GM12873 (cell line): ENCODE data around the gene MAP4K4.
A peak's percentile ranks its signal among the peaks of the same experiment; 100 is the strongest.

Experiments
- TF ChIP-seq, protein P1 (sequence below): IDR thresholded peaks from 2 replicates; pipeline ENCODE4 v1.5.1; 2012; ENCODE audit warnings: low read depth, mild to moderate bottlenecking, moderate library complexity, low read length, control low read depth; ENCODE audit not compliant: insufficient read depth; ENCODE audit errors: missing control alignments

The MAP4K4 gene

DNA sequence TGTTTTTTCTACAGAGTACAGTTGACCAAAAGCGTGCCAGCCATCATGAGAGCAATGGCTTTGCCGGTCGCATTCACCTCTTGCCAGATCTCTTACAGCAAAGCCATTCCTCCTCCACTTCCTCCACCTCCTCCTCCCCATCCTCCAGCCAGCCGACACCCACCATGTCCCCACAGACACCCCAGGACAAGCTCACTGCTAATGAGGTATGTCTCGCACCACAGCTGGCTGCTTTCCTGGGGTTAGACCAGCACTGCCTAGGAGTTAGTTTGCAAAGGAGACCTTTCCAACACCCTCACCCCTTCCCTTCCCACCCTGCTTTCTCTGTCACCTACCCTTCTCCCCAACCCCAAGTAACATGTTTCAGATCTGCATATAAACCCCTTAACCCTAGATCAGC lies 174.0 kb downstream of the MAP4K4 start:
- TF ChIP-seq, protein P1, sequence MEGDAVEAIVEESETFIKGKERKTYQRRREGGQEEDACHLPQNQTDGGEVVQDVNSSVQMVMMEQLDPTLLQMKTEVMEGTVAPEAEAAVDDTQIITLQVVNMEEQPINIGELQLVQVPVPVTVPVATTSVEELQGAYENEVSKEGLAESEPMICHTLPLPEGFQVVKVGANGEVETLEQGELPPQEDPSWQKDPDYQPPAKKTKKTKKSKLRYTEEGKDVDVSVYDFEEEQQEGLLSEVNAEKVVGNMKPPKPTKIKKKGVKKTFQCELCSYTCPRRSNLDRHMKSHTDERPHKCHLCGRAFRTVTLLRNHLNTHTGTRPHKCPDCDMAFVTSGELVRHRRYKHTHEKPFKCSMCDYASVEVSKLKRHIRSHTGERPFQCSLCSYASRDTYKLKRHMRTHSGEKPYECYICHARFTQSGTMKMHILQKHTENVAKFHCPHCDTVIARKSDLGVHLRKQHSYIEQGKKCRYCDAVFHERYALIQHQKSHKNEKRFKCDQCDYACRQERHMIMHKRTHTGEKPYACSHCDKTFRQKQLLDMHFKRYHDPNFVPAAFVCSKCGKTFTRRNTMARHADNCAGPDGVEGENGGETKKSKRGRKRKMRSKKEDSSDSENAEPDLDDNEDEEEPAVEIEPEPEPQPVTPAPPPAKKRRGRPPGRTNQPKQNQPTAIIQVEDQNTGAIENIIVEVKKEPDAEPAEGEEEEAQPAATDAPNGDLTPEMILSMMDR: no peak

DNA sequence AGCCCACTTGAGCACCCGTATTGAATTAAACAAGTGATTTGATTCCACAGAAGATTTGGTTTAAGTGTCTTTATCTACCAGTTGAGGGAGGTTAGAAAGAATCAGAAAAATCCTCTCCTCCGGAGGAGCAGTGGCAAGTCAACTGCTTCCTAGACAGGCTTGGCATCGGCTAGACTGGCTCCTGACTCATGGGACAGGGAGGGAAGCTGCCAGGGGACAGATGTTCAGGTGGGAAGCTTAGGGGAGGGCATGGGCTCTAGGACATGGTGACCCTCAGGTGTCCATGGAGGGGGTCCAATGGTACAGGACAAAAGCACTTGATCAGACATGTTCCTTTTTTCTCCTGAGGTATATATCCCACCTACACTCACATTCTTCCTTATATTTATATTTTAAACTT lies 175.0 kb downstream of the MAP4K4 start:
- TF ChIP-seq, protein P1: no peak

DNA sequence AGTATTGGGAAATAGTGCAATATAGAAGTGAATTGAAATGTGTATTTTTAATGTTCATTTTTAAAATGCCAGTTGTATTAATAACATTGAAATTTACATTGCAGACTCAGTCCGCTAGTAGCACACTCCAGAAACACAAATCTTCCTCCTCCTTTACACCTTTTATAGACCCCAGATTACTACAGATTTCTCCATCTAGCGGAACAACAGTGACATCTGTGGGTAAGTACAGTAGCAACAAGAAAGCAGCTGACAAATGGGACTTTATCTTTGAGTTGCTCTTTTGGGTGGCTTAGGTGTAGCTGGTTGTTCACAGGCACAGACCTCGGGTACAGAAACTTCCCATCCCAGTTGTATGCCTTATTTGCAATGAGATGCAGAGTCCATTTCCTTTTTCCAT lies 176.0 kb downstream of the MAP4K4 start:
- TF ChIP-seq, protein P1: peak; percentile 36

DNA sequence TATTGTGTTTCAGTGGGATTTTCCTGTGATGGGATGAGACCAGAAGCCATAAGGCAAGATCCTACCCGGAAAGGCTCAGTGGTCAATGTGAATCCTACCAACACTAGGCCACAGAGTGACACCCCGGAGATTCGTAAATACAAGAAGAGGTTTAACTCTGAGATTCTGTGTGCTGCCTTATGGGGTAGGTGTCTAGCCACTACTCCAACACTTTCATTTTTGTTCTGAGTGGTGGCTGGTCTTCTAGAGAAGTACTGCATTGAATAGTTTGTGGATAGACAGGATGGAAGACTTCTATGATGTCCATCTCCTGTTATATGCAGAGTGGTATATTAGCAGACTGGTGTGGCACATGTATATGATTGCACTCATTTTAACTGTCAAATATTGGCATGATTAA lies 176.6 kb downstream of the MAP4K4 start:
- TF ChIP-seq, protein P1: no peak

DNA sequence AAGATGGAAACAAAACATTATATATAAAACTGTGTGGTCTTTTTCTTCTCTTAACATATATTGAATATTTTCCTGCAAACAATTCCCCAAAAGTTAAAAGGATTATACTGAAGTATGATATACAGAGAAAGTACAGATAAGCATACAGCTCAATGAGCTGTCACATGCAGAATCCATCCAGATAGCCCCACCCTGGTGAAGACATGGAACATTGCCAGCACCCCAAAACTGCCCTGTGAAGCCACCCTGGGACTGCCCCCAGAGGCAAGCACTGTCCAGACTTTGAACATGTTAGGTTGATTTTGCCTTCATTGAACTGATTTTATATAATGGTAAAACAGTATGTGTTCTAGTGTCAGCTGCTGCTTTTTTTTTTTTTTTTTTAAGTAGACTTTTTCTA lies 182.0 kb downstream of the MAP4K4 start:
- TF ChIP-seq, protein P1: no peak

DNA sequence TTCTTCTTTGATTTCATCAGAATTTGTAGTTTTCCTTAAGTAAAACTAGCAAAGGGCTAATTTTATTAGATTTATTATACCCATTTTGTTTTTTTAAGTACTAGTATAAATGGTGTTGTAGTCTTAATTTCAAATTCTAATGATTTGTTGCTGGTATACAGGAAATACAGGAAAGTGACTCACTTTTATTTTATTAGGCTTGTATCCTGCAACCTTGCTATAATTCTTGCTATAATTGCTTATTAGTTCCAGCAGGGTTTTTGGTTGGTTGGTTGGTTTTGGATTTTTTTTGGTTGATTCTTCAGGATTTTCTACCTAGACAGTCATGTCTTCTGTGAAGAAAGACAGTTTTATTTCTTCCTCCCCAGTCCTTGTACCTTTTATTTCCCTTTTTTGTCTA lies 183.6 kb downstream of the MAP4K4 start:
- TF ChIP-seq, protein P1: no peak

DNA sequence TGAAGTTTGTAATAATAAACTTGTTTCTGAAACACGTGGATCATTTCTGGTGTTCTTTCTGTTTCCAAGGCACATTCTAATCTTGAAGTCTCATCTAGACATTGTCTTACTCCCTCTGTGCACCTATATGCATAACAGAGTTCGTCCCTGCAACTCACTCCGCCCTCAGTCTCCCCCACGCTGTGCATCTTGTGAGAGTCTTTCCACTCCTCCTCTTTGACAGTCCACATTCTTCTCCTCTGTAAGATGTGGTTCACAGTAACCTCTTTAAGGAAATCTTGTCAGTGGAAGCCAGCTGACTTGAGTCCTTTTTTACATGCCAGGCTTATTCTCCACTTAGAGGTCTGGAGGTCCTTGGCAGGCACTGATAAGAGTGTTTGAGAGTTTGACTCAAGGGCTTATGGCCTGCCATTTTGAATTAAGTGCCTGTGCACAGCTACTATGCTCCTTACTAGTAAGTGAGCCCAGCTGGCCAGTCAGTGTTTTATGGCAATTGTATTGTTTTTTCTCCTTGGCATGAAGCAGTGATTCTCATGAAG lies 185.3 kb downstream of the MAP4K4 start:
- TF ChIP-seq, protein P1: no peak

DNA sequence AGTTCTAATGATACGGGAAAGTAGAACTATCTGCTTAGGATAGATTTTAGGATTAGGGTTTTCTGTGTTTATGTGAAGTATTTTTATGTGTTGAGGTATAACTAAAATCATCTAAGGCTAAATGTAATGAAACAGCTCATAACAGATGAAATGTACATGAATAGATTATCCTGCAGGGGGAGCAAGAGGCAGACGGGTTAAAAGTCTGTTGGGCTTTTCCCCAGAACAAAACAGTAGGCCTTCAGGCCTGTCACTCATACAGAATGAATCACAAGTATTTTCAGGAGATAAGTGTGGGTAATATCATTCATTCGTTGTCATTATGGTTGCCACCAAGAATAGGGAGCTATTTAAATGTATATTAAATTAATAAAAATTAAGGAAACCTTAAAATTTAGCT lies 186.4 kb downstream of the MAP4K4 start:
- TF ChIP-seq, protein P1: peak; percentile 63
